Keratinocyte (primary cell): Measurements from ENCODE around the gene LMO7. TPM values are rescaled to one million over a fixed set of nuclear protein-coding genes. Genes with fewer than 3 reads are reported as not detected.

Source experiments
- DNase-seq: peaks from one replicate; pipeline ENCODE4 v3.0.0-alpha.2; 2011; ENCODE audit warnings: low read depth, missing footprints, low spot score
- FAIRE-seq: peaks from 2 replicates; lab custom pipeline; 2011; peaks lifted over from hg19 to GRCh38; lab: Jason Lieb, UNC
- H2AFZ ChIP-seq: 2 replicates; pipeline ENCODE4 v1.6.0; 2012; ENCODE audit warnings: low read length, control low read depth, inconsistent platforms; ENCODE audit not compliant: control insufficient read depth
- H3K27ac ChIP-seq: 2 replicates; pipeline ENCODE4 v1.5.1; 2011; ENCODE audit warnings: low read length; ENCODE audit not compliant: control insufficient read depth, insufficient read depth
- H3K27me3 ChIP-seq: 3 replicates; pipeline ENCODE4 v1.6.0; 2011; ENCODE audit warnings: low read length; ENCODE audit not compliant: control insufficient read depth, insufficient read depth; ENCODE audit errors: extremely low read depth
- H3K36me3 ChIP-seq, 2 experiments: 2 replicates in 1 of 2; 3 replicates in 1 of 2; pipeline ENCODE4 v1.5.1; 2011; ENCODE audit warnings: low read length in 2 of 2, mild to moderate bottlenecking in 1 of 2; ENCODE audit not compliant: control insufficient read depth in 2 of 2, insufficient read depth in 2 of 2; ENCODE audit errors: extremely low read depth in 1 of 2
- H3K4me1 ChIP-seq: 3 replicates; pipeline ENCODE4 v1.5.1; 2011; ENCODE audit warnings: low read length; ENCODE audit not compliant: control insufficient read depth, insufficient read depth; ENCODE audit errors: extremely low read depth
- H3K4me2 ChIP-seq: 3 replicates; pipeline ENCODE4 v1.6.0; 2011; ENCODE audit warnings: low read depth, low read length; ENCODE audit not compliant: control insufficient read depth, insufficient read depth; ENCODE audit errors: extremely low read depth
- H3K4me3 ChIP-seq, 3 experiments: fragments of 200-600 bp in 1 of 3; sonication (generic) in 1 of 3; 2 replicates in 2 of 3; 3 replicates in 1 of 3; pipeline ENCODE4 v1.5.1; 2011 to 2016; ENCODE audit warnings: low read length in 3 of 3, mild to moderate bottlenecking in 3 of 3, control low read depth in 2 of 3, inconsistent platforms in 1 of 3, low read depth in 1 of 3, mixed read lengths in 1 of 3, mixed run types in 1 of 3, moderate library complexity in 1 of 3; ENCODE audit not compliant: control insufficient read depth in 2 of 3, insufficient read depth in 2 of 3; ENCODE audit errors: extremely low read depth in 1 of 3
- H3K79me2 ChIP-seq: 2 replicates; pipeline ENCODE4 v1.6.0; 2012; ENCODE audit warnings: low read length; ENCODE audit not compliant: control insufficient read depth, insufficient read depth
- H3K9ac ChIP-seq: 3 replicates; pipeline ENCODE4 v1.6.0; 2011; ENCODE audit warnings: low read length; ENCODE audit not compliant: control insufficient read depth, insufficient read depth; ENCODE audit errors: extremely low read depth
- H3K9me1 ChIP-seq: 3 replicates; pipeline ENCODE4 v1.6.0; 2011; ENCODE audit warnings: low read length; ENCODE audit not compliant: control insufficient read depth, insufficient read depth; ENCODE audit errors: extremely low read depth
- H3K9me3 ChIP-seq: 2 replicates; pipeline ENCODE4 v1.5.1; 2012; ENCODE audit warnings: low read depth, low read length; ENCODE audit not compliant: control insufficient read depth
- H4K20me1 ChIP-seq: 3 replicates; pipeline ENCODE4 v1.6.0; 2011; ENCODE audit warnings: low read length; ENCODE audit not compliant: control insufficient read depth, insufficient read depth; ENCODE audit errors: extremely low read depth
- CTCF ChIP-seq, 3 experiments: IDR thresholded peaks in 1 of 3; conservative IDR thresholded peaks in 1 of 3; optimal IDR thresholded peaks in 1 of 3; 2 replicates in 2 of 3; 3 replicates in 1 of 3; pipeline versions ENCODE3 to v1.5.1; 2011; ENCODE audit warnings: low read length in 3 of 3, mild to moderate bottlenecking in 3 of 3, moderate library complexity in 2 of 3, control low read depth in 1 of 3, inconsistent platforms in 1 of 3; ENCODE audit not compliant: insufficient read depth in 2 of 3; ENCODE audit errors: extremely low read depth in 1 of 3
- EZH2 ChIP-seq: IDR thresholded peaks from one replicate; pipeline ENCODE4 v1.6.1; 2012; ENCODE audit warnings: inconsistent platforms, mild to moderate bottlenecking, low read length, moderate library complexity
- dilution Hi-C: fragments of 300-500 bp; cut with MboI; formaldehyde crosslinking; loops from one replicate; pipeline ENCODE4 v1.7.0; 2020; ENCODE audit warnings: low sequenced_read_pairs; ENCODE audit not compliant: extremely low pct_ligation_motif_present
- polyA plus RNA-seq, 5 experiments: library from polyadenylated mRNA; depleted of rRNA in 3 of 5; stranded (reverse) in 3 of 5; stranded (forward) in 1 of 5; unstranded in 1 of 5; fragments of >200 nt; gene quantifications; 1 replicate in 1 of 5; 2 replicates in 3 of 5; 3 replicates in 1 of 5; pipeline versions ENCODE4 v1.2.1 to v1.2.3, GENCODE V29; 2011 to 2012; ENCODE audit warnings: missing spikeins in 2 of 5, low read depth in 1 of 5, low replicate concordance in 1 of 5

Gene LMO7
- polyA plus RNA-seq, 1 donor (not counting 4 experiments of a cell fraction or from before 2014, with no cell fraction given): 8.9 TPM

- Histone ChIP-seq H3K36me3 (peaks cover 0 to 1% of the 10 kb centered on the region in 2 experiments), H2AFZ (no peak overlapping the region), H3K9me1 (no peaks in the 10 kb centered on the region), H3K9me3 (no peaks in the 10 kb centered on the region), H4K20me1 (no peaks in the 10 kb centered on the region), H3K4me2 (no peak overlapping the region), H3K27ac (no peak overlapping the region), H3K79me2 (no peaks in the 10 kb centered on the region), H3K9ac (no peak overlapping the region), H3K4me1 (no peaks in the 10 kb centered on the region), H3K27me3 (no peaks in the 10 kb centered on the region), H3K4me3 (no peak overlapping the region)
- TF ChIP-seq CTCF (optimal IDR thresholded peaks at IDR 0.05 in 1 of 3, IDR thresholded peaks at IDR 0.05 in 1 of 3, conservative IDR thresholded peaks at IDR 0.05 in 1 of 3; ENCODE audit: extremely low read depth in 1 of 3, insufficient read depth in 2 of 3, low read length in 3 of 3) (no peak), EZH2 (no peak)
- dilution Hi-C loops: no loop called here
- no peak for FAIRE-seq
- no peak for DNase-seq
Measured at GRCh38 chr13:75628801-75629200, 7.3 kb upstream of the LMO7 start.

DNA sequence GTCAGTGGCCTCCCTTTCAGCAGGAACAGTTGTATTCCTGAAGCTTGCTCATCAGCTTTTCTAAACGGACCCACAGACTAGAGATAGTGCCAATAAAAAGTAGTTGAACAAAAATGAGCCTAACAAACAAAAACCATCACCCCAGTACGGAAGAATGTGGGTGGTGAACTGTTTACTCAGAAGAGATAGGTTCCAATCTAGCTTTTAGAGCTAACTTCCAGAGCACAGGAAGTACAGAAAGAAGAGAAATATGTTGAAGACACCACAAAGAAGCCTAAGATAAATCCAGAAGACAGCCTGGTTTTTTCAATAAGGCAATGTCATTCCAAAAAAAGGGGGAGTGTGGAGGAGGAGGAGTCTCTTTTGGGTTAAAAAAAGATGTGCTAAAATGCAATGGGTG is 2.8 kb upstream of the LMO7 start:
- no peaks in the 10 kb centered on the region for H4K20me1 ChIP-seq
- H3K9me3 ChIP-seq: no peaks in the 10 kb centered on the region
- TF ChIP-seq EZH2 (no peak), CTCF (optimal IDR thresholded peaks at IDR 0.05 in 1 of 3, IDR thresholded peaks at IDR 0.05 in 1 of 3, conservative IDR thresholded peaks at IDR 0.05 in 1 of 3; ENCODE audit: extremely low read depth in 1 of 3, insufficient read depth in 2 of 3, low read length in 3 of 3) (no peak)
- dilution Hi-C loops: no loop called here
- H3K4me1 ChIP-seq: peaks cover 2% of the 10 kb centered on the region
- H3K9ac ChIP-seq: no peak overlapping the region
- no peak for FAIRE-seq
- no peaks in the 10 kb centered on the region for H3K27me3 ChIP-seq
- no peaks in the 10 kb centered on the region for H3K79me2 ChIP-seq
- no peaks in the 10 kb centered on the region for H3K36me3 ChIP-seq
- no peak overlapping the region for H3K4me2 ChIP-seq
- H3K9me1 ChIP-seq: no peaks in the 10 kb centered on the region
- H3K4me3 ChIP-seq: no peak overlapping the region
- H3K27ac ChIP-seq: no peak overlapping the region
- no peak for DNase-seq
- no peak overlapping the region for H2AFZ ChIP-seq
